GM06990 (cell line): ENCODE measurements around the gene CSAD.

Source experiments
- DNase-seq: peaks from one replicate; pipeline ENCODE4 v3.0.0-alpha.2; 2011; ENCODE audit not compliant: insufficient read length; ENCODE audit errors: extremely low read depth
- H3K27me3 ChIP-seq: replicated peaks from 2 replicates; pipeline ENCODE4 v1.6.0; 2011; ENCODE audit warnings: low read length; ENCODE audit not compliant: control insufficient read depth, insufficient read depth
- H3K36me3 ChIP-seq: 2 replicates; pipeline ENCODE4 v1.5.1; 2011; ENCODE audit warnings: low read length; ENCODE audit not compliant: control insufficient read depth, insufficient read depth
- H3K4me3 ChIP-seq: replicated peaks from 2 replicates; pipeline ENCODE4 v1.5.1; 2011; ENCODE audit warnings: low read depth, mild to moderate bottlenecking, control low read depth, low read length
- CTCF ChIP-seq: IDR thresholded peaks from 2 replicates; pipeline ENCODE4 v1.5.1; 2011; ENCODE audit warnings: low read length, control low read depth, mild to moderate bottlenecking, inconsistent platforms; ENCODE audit not compliant: insufficient read depth, poor library complexity, severe bottlenecking

Gene CSAD

DNA sequence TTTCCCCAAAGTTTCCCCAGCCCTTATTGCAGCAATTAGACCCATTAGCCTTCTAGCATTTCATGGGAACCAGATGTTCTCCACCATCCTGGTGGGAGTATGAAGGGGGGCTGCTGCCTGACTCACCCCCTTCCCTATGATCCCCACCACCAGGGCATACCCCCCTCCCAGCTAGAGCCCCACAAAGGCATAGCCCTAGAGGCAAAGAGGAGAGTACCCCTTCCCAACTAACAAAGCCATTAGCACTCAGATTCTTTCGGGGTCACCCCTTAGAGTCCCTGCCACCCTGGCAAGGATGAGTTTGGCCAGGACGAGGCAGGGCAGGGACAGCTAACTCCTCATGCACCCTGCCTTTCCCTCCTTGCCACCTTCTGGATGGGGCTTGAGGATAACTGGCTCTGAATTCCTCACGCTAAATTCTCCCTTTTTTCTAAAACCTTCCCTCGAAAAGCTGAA lies 42.1 kb upstream of the CSAD start:
- Histone ChIP-seq H3K36me3 (no peaks in the 10 kb centered on the region), H3K4me3 (no peak overlapping the region), H3K27me3 (no peaks in the 10 kb centered on the region)
- TF ChIP-seq CTCF, result no peak
- no peak for DNase-seq

- Histone ChIP-seq H3K4me3 (peak overlapping the region; percentile 77), H3K27me3 (no peaks in the 10 kb centered on the region), H3K36me3 (no peaks in the 10 kb centered on the region)
- no peak for DNase-seq
- no peak for TF ChIP-seq CTCF
Measured at GRCh38 chr12:53222170-53222721, 41.5 kb upstream of the CSAD start.

- peak overlapping the region; percentile 77 for H3K4me3 ChIP-seq
- DNase-seq, result peak; percentile 69
- peak; percentile 41 for TF ChIP-seq CTCF
- no peaks in the 10 kb centered on the region for H3K36me3 ChIP-seq
- H3K27me3 ChIP-seq, result no peaks in the 10 kb centered on the region
Measured at GRCh38 chr12:53221203-53222080, 40.7 kb upstream of the CSAD start.

DNA sequence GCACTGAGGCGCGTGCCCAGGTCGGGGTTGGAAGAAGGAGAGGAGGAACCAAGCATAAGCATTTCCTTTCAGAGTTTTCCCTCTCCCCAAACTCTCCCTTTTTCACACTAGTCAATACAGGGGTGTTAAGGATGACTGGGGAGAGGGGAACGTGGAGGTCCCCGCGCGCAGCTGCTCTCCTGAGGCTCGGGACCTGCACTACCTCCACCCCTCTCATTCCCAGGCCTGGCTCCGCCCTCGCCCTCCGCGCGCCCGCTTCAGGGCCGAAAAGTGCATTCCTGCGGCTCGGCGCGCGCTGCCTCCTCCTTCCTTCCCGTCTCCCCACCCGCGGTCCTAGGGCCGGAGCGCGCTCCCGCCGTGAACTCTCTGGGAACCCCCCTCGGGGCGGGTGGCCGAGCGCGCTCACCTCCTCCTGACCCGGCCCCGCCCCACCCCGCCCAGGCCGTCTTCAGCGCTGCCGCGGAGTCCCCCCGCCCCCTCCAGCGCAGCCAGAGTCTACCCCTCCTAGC lies 40.0 kb upstream of the CSAD start:
- TF ChIP-seq CTCF, result no peak
- no peaks in the 10 kb centered on the region for H3K27me3 ChIP-seq
- H3K36me3 ChIP-seq, result no peaks in the 10 kb centered on the region
- H3K4me3 ChIP-seq, result peak overlapping the region; percentile 77
- peak; percentile 91 for DNase-seq

- no peaks in the 10 kb centered on the region for H3K36me3 ChIP-seq
- DNase-seq, result peak; percentile 87
- H3K27me3 ChIP-seq, result no peaks in the 10 kb centered on the region
- no peak for TF ChIP-seq CTCF
- peak overlapping the region; percentile 77 for H3K4me3 ChIP-seq
Measured at GRCh38 chr12:53219956-53220693, 39.4 kb upstream of the CSAD start.
